HG03139 (cell line): ENCODE measurements around the gene SHROOM2.

Experiments
- ATAC-seq: cut with Tn5 transposase; IDR thresholded peaks from one replicate; pipeline ENCODE4 v1.9.1; 2021; ENCODE audit not compliant: unreplicated experiment

The SHROOM2 gene

DNA sequence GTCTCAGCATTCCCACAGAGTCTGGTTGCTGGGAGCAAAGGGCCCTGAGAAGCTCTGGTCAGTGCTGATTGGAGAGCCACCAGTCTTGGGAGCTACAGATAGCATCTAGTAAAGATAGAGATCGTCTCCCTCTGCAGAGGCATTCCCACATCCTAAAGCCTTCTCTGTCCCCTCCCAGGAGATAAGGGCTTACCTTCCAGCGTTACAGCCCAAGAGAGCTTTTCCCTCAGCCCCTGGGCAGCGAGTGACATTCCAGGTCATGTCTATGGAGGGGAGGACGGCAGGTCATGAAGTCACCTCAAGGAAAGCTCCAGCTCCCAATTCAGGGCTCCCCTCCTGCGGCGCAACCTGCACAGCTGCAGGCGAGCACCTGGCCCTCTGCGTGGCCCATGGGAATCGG, 210.8 kb downstream of the SHROOM2 start:
- no peak for ATAC-seq

GRCh38 chrX:9997524-9997923, 211.3 kb downstream of the SHROOM2 start:
- ATAC-seq = no peak
